ENCODE results near the gene TMEM61. TPM values are rescaled to one million over a fixed set of nuclear protein-coding genes. Genes with fewer than 3 reads are reported as not detected.
"Not testable (repeated sequence)": the region's sequence is repeated elsewhere in the genome, so short reads cannot be mapped to it uniquely, and the experiment has no call there.

TMEM61 gene
- total RNA-seq, 1 donor from 2014 or later: not detected

DNA sequence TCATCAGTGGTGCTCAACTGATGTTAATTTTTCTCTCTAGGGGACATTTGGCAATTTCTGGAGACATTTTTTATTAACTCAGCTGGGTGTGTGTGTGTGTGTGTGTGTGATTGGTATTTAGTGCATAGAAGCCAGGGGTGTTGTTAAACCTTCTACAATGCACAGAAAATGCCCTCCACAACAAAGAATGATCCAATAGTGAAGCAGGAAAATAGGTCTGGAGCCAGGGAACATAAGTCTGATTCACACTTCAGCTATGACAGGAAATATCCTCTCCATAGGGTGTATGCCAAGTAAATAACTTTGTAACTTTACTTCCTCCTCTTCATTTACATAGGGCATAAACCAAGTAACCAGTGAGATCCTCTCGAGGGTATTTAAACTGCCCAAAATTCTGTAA, 25.1 kb upstream of the TMEM61 start:
- no peak for DNase-seq (ENCODE audit: low spot score)
- intact Hi-C loops (cut with DNase I): no loop called here

DNA sequence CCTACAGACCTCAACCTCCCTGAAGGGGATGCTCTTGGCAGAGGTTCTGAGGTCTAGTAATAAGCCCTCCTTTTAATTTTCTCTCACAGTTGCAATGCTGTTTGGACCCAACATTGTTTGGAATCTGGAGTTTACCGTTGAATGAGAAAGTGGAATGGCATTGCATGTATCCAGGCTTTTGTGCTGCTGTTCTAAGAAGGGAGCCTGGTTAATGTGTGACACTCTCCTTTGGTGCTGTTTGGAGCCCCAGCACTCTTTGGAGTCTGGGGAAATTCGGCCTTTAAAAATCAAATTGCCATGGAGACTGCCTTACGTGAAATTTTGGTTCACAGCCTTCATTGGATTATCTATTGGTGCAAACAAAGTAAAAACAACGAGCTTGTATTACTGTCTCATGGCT, 23.7 kb upstream of the TMEM61 start:
- intact Hi-C loops (cut with DNase I): no loop called here
- no peak for DNase-seq (ENCODE audit: low spot score)

- DNase-seq (ENCODE audit: low spot score): no peak
- intact Hi-C loops (cut with DNase I): no loop called here
Observed at GRCh38 chr1:54959241-54959640, 21.2 kb upstream of the TMEM61 start.

DNA sequence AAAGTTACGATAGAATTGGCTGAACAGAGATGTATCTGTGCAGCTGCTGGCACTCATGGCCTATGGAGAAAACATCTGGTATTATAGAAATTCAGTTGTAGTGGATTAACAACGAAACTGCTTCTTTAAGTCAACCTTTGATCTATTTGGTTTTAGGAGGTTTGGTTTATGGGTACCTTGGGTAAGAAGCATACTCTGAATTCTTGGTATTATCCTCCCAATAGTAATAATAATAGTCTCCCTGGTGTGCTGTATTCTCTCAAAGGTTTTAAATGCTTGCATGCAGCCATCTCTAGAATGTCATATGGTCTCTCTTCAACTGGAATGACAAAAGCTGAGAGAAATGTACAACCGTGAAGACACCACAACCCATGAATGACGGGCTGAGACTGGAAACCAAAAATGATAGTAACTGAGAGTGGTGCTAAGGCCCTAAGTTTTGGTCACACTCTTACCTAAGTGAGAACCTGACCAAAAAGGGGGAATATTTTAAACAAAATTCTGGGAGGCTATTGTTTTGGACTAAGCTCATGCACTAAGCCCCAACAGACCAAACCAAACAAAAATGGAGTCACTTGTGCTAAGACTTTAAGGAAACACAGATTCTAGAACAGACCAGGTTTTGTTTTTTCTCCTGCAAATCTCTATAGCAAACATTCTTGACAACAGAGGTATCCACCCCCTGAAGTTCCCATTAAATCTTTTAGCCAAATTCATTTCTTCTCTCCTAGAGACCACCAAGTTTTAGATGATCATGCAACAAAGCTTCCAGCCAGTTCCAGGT, 17.6 kb upstream of the TMEM61 start:
- intact Hi-C loops (cut with DNase I): no loop called here
- no peak for DNase-seq (ENCODE audit: low spot score)

GRCh38 chr1:54963829-54964228, 16.6 kb upstream of the TMEM61 start:
- DNase-seq (ENCODE audit: low spot score); intact Hi-C loops (cut with DNase I): not testable (repeated sequence)

- no peak for DNase-seq (ENCODE audit: low spot score)
- intact Hi-C loops (cut with DNase I): no loop called here
Observed at GRCh38 chr1:54965624-54966340, 14.6 kb upstream of the TMEM61 start.

DNA sequence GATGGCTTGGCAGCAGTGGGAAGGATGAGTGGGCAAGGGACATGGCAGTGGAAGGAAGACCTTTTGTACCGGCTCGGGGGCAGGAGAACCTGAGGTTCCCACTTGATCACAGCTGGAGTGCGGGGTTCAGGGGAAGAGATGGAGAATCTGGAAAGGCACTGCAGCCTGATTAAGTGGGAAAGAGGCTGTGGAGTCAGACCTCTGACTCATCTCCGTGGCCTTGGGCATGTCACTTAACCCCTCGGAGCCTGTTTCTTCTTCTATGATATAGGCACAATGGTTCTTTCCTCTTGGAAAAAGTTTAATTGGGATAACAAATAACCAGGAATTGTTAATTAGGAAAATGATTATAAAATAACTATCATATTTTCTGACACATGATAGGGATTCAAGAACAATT, 13.1 kb upstream of the TMEM61 start:
- intact Hi-C loops (cut with DNase I): no loop called here
- DNase-seq (ENCODE audit: low spot score): no peak

DNA sequence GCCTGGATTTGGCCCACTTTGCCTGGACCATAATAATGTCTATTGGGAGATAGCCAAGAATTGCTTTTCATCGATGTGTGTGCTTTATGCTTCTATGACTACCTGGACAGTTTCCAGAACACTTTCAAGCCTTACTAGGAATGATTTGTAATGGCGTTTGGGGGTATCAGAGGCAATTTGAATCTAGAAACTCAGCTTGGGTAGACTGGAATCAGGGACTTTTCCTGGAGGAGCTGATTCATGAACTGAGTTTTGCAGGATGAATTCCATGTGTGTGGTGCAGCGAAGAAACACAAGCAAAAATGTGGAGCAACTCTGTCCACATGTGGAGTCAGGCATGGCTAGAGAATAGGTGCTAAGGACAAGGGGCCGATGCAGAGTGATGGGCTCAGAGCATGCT, 11.9 kb upstream of the TMEM61 start:
- intact Hi-C loops (cut with DNase I): no loop called here
- no peak for DNase-seq (ENCODE audit: low spot score)

DNA sequence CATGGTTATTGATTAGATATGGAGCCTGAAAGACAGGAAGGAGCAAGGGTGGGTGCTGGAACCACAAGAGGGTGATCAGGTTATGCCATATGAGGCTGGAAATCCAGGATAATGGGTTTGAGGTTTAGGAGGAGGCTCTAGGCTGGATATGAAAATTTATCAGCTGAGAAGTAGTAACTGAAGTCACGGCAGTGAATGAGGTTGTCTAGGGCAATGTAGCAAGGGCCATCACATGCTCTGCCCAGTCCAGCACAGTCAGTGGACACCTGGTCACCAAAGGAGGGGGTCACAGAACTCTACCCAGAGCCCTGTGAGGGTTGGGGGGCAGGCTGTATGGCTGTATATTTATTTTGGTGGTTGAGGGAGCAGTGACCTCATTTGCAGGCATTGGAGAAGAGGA, 10.5 kb upstream of the TMEM61 start:
- DNase-seq (ENCODE audit: low spot score): no peak
- intact Hi-C loops (cut with DNase I): no loop called here

DNA sequence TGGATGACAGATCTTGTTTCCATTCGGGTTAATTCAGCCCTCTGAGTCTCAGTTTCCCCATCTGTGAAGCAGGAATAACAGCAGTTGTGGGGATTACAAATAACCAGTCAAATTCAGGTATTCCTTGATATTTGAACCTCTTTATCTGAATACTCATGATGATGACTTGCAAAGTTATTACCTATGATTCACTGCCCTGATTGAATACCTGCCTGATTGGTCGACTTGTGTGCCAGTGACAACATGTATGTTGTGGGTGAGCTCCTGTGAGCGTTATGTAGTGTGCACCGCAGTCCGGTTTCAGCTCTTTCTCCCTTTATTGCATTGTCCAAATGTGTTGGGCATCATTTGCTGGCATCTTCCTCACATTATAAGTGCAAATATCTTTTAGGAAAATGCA, 9.5 kb upstream of the TMEM61 start:
- intact Hi-C loops (cut with DNase I): no loop called here
- no peak for DNase-seq (ENCODE audit: low spot score)

DNA sequence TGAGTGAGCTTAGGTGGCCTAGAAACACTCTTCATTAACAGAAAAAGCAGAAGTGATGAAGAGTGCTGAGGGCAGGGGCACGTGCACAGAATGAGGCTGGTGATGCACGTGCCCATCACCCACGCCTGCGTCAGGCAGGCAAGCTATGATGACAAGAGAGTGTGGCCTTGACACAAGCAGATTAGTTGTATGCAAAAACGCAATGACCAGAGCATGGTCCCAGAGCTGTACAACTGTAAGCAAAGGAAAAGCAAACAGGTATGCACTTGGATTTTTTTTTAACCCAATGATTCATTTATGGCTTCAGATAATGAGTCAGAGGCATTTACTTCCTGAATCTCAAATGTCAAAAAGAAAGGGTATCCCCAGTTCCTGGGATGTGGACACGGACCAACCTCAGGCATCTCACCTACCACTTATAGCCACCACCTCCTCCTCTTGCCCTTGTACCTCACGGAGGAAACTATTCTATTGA, 9.1 kb upstream of the TMEM61 start:
- intact Hi-C loops (cut with DNase I): no loop called here
- DNase-seq (ENCODE audit: low spot score): no peak

GRCh38 chr1:54972436-54972835, 8.0 kb upstream of the TMEM61 start:
- DNase-seq (ENCODE audit: low spot score): no peak
- intact Hi-C loops (cut with DNase I): no loop called here

DNA sequence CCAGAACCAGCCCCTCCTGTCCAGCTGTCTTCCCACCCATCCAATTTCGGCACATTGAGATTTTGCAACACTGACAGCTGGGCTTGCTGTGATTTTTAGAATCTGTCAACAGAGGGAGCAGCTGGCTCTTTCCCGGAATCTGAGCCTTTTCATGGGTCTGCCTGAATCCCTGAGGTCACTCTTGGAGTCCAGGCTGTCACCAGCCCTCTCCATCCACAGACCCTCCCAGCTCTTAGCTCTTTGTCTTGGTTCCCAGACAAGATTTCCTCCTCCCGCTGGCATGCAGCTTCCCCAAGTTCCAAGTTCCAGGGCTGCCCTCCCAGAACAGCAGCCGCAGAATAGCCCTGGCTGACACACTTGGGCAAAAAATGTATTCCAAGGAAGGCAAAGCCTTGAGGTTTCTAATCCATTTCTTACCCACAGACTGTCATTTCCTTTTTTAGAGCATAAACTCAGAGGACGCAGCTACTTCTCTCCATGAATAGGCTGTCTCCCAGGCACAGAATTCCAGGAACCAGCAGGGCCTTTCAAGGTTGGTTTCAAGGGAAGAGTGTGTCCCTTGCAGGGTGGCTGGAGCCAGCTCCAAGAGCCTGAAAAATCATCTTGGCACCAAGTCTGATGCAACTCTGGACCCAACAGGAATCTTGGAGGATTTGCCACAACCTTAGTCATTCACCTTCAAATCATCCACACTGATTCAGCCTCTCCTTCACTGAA, 7.1 kb upstream of the TMEM61 start:
- intact Hi-C loops (cut with DNase I): no loop called here

DNA sequence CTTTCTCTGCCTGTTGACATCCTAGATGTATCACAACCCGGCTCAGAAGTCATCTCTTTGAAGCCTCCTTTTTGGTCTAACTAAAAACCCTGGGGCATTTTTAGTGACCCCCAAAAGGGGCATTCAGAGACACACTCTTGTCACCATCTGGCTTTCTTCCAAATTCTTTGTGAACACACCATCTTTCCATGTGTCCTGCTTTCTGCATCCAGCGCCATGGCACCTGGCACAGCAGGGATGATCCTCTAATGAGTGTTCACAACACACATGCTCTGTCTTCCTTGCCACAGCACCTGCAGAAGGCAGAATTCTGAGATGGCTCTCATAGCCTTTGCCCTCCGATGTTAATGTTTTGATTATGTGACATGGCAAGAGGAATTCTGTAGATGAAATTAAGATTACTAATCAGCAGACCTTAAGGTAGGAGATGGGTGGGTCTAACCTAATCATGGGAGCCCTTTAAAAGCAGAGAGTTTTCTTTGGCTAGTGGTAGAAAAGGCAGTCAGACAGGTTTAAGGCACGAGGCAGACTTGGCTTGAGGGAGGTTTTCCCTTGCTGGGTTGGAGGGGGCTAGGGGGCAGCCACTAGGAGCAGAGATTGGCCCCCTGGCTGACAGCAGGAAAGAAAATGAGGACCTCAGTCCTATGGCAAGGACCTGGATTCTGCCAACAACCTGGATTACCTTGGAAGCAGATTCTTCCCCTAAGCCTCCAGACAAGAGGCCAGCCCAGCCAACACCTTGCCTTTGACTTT, 4.9 kb upstream of the TMEM61 start:
- intact Hi-C loops (cut with DNase I): no loop called here
- no peak for DNase-seq (ENCODE audit: low spot score)

More for the DNA sequence above, 7.1 kb upstream of the TMEM61 start:
- DNase-seq (ENCODE audit: low spot score): no peak

GRCh38 chr1:54976747-54977146, 3.7 kb upstream of the TMEM61 start:
- intact Hi-C loops (cut with DNase I): no loop called here
- DNase-seq (ENCODE audit: low spot score): no peak

DNA sequence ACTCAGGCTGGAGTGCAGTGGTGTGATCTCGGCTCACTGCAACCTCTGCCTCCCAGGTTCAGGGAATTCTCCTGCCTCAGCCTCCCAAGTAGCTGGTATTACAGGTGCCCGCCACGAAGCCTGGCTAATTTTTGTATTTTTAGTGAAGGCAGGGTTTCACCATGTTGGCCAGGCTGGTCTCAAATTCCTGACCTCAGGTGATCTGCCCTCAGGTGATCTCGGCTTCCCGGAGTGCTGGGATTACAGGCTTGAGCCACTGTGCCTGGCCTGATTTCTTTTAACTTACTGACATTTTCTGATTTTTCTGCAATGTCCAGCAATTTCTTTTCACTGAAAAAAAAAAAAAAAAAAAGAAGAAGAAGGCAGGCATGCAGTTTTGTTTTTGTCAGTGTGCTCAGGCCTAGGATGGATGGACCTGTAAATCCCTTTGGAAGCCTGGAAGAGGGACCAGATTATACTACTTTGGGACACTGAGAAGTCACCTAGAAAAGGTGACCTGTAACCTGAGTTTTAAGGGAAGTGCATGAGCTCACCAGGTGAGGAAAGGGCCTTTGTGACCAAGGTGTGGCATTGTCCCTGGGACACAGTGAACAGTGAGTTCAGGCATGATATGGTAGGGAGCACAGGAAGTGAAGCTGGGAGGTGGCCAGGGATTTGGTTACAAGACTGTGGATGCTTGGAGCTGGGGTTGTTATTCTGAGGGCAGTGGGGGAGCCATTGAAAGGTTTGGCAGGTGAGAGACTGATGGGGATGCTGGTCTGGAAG, 2.7 kb upstream of the TMEM61 start:
- no peak for DNase-seq (ENCODE audit: low spot score)

DNA sequence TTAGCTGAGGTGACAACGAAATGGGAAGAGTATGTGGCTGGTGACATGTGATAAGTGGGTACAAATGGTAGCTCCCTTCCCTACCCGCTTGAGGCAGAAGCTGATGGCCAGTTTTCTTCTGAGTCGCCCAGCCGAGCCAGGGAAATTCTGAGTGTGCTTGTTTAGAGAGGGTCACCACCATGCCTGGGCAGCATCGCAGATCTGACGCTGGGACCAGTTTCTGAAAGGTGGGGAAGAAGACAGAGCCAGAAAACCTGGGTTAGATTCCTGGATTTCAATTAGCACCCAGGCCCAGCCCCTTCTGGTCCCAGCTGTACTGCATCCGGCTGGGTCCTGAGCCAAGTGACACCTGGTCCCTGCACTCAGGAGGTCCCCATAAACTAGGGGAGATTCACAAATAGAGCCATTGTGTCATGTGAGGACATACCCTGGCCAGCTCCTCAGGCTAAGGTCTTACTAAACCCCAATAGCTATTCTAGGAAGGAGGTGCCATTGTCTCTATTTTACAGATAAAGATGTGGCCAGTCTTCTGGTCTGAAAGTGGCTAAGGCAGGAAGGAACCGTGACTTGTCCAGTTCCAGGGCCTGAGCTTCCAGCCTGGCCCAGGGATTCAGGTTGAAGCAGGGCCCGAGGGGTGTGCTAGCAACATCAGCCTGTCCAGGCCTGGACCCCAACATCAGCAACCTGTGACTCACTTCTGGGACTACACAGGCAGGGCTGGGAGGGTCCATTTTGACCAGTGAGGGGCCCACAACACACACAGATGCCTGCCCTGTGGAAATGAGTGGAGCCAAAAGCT, 1.7 kb upstream of the TMEM61 start:
- intact Hi-C loops (cut with DNase I): no loop called here
- DNase-seq (ENCODE audit: low spot score): no peak

More for the DNA sequence above, 2.7 kb upstream of the TMEM61 start:
- intact Hi-C loops (cut with DNase I): no loop called here

GRCh38 chr1:54979327-54979891, 1.0 kb upstream of the TMEM61 start:
- no peak for DNase-seq (ENCODE audit: low spot score)
- intact Hi-C loops (cut with DNase I): no loop called here

Data from cardiac septum (tissue), 1 donor.